ENCODE measurements around the gene HEATR9.
"Not testable (repeated sequence)": the region's sequence is repeated elsewhere in the genome, so short reads cannot be mapped to it uniquely, and the experiment has no call there.

Gene HEATR9, protein sequence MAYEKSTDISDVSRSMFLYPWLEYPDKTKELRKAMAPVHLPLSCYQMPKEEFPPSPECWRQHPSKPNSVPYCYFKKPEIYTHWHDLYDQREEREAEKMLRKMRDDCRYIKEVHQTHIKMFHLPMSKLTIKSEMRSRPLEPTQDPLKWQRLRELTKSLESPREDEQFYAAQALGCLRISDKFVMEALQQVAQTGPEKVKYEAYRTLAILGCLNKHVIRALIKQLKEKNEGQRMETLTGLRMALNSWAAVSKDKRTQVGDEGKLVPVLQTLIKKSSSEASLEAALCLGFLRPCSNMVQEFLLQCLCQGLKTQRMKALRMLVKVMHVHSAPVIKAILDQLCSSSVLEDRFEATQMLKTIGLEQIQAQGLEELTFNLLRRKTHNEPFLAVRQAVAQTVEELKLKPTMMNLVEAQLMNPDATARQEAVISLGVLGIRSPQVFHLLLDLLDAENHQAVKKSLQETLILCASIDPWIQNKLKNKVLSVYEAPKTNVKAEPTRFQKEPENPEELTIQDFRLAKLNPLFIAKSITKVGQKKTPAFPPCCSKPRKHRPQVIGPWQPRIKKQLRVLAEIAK

DNA sequence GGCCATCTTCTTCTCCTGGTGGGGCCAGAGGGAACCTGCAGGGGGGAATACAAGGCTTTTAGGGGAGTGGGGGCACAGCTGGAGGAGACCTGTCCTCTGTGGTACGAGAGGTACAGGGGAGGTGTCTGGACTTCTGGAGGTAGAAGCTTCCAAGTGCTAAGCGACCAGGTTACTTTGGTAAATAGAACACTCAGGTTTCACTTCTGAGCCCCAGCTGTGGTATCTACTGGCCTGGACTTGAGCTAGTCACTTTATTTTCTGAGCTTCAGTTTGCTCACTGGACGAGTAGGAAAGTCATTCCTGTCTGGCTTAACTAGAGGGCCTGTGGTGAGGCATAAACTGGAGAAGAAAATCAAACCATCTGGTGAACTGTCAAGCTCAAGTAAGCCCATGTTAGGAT, at the start of gene HEATR9:
Gene HEATR9, minus strand, starts transcription at position 155 of the 400 bp plus-strand sequence. Its CDS starts 149 bp downstream, at position 6.
- DNase-seq (ENCODE audit: low read depth) = no peak

DNA sequence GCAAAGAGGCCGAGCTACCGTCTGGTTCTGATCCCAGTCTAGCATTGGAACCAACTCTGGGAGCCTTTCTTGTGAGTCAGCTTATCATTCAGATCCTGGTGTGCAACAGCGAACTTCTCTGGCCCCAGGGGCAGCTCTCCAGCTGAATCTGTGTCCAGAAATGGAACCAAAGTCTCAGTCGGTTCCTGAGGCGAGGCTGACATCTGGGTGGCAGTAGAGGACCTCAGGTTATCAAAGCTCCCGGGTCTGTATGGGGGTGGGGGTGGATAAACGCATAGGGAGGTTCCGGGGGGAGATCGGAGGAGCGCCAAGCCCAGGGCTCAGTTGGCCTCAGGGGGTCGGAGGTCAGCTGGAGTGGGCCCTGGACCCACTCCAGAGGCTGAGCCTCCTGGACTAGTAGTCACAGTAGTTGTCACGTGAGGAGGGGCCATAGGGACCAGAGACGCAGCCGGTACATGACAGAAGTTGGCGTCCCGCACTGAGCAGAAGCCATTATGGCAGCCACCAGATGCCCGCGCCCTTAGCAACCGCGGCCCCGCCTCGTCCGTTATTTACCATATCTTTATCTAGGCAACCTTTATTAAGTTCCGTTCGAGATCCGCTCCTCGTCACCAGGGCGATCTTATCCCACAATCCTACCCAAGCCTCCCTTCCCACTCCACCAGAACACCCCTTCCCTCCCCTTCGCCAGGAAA, 49.0 kb upstream of the HEATR9 start:
- DNase-seq (ENCODE audit: low read depth) = no peak

DNA sequence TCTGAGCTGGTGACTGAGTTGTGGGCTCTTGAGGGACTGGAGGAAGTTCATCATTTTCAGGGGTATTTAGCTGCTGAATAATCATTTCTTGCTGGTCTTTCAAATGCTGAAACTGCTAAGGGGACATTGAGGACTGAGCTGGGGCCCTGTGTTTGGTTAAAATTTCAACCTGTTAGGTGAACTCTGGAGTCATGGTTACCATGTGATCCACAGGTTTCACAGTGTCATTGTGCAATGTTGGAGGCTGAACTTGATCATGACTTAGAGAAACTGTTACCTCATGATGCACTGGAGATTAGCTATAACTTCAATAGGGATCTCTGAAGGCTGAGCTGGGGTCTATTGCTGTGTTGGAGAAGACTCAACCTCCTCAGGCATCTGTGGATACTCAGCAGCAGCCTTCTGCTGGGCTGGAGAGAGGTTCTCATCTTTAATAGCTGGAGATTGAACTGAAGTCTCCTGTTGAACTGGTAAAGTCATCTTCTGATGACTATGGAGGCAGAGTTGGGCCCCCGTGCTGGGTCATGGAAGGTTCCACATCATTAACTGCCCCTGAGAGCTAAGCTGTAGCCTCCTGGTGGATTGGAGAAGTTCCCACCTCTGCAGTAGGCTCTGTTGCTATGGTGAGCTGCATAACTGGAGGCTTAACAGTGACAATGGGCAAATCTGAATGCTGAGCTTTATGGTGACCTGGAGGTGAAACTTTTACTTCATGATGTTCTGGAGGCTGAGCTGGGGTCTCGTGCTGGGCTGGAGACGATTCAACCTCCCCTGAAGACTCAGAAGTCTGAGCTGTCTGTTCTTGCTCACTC, 46.7 kb upstream of the HEATR9 start:
- no peak for DNase-seq (ENCODE audit: low read depth)

DNA sequence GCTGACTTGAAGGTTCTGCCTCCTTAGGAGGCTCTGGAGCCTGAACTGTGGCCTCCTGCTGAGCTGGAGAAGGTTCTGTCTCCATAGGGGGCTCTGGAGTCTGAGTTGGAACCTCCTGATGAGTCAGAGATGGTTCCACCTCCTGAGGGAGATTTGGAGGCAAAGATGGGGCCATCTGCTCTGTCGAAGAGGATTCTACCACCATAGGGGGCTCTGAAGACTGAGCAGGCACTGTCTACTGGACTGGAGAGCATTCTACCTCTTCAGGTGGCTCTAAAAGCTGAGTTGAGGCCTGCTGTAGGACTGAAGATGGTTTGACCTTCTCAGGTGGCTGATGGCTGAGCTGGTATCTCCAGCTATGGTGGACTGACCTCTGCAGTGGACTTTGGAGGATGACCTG, 45.7 kb upstream of the HEATR9 start:
- no peak for DNase-seq (ENCODE audit: low read depth)

DNA sequence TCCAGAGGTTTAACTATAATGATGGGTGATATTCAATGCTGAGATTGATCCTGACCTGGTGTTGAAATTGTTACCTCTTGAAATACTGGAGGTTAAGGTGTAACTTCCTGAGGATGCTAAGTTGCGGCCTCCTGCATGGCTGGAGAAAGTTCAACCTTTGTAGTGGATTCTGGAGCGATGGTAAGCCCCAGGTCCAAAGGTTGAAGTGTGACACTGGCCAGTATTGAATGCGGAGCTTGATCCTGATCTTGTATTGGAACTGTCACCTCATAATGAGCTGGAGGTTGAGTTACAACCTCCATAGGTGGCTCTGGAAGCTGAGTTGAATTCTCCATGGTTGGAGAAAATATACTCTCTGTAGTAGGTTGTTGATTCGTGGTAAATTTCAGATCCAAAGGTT, 44.9 kb upstream of the HEATR9 start:
- no peak for DNase-seq (ENCODE audit: low read depth)

DNA sequence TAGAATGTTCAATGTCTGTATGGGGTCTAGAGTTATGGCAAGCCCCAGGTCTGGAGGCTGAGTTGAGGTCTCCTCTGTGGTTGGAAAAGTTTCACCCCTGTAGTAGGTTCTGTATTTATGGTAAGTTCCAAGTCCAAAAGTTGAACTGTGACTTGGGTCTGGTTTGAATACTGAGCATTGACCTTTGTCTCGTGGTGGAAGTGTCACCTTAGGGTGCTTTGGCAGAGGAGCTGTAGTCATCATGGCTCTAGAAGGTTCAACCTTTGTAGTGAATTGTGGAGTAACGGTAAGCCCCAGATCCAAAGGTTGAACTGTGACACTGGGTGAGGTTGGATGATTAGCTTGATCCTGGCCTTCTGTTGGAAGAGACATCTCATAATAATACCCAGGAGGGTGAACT, 44.3 kb upstream of the HEATR9 start:
- no peak for DNase-seq (ENCODE audit: low read depth)

DNA sequence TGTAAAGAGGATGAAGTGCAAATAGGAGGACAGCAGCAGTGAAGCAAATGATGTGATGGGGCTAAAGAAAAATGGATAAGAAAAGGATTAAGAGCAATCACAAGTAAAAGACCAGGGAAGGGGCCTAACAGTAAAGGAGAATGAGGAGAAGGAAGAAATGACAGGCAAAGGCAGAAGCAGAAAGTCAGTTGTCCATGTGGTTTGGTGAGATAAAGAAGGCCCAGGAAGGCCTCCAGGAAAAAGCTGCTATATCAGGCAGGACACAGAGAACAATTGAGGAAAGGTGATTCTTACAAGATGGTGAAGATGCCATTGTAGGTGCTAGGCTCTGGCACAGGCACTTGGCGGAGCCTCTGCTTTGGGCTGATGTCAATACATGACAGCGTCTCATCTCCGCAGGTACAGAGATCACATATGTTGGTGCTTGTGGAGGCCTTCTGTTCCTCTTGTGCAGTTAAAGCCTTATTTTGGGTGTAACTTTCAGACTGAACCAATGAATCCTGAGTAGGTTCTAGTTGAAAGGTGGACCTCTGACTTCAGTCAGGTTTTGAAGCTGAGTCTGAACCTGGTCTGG, 43.7 kb upstream of the HEATR9 start:
- DNase-seq (ENCODE audit: low read depth) = no peak

DNA sequence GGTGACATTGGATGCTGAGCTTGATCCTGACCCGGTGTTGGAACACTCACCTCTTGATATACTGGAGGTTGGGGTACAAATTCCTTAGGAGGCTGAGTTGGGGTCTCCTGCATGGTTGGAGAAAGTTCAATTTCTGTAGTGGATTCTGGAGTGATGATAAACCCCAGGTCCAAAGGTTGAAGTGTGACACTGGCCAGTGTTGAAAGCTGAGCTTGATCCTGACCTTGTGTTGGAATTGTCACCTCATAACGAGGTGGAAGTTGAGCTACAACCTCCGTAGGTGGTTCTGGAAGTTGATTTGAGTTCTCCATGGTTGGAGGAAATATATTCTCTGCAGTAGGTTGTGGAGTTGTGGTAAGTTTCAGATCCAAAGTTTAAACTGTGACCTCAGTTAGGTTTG, 40.7 kb upstream of the HEATR9 start:
- no peak for DNase-seq (ENCODE audit: low read depth)

DNA sequence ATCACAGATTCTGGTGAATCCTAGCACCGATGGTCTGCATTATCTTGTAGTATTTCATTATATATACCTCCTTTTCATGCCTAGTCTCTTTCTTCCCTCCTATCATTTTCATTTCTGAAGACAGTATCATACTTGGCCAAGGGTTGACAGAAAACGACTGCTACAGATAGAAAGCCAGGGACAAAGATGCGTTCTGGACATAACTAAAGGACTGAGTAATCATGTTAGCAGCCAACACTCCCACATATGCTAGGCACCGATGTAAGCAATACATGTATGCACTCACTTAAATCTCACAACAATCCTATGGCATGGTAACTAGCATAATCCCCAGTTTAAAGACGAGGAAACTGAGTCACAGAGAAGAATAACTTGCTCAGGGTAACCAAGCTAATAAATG, 39.0 kb upstream of the HEATR9 start:
- no peak for DNase-seq (ENCODE audit: low read depth)

DNA sequence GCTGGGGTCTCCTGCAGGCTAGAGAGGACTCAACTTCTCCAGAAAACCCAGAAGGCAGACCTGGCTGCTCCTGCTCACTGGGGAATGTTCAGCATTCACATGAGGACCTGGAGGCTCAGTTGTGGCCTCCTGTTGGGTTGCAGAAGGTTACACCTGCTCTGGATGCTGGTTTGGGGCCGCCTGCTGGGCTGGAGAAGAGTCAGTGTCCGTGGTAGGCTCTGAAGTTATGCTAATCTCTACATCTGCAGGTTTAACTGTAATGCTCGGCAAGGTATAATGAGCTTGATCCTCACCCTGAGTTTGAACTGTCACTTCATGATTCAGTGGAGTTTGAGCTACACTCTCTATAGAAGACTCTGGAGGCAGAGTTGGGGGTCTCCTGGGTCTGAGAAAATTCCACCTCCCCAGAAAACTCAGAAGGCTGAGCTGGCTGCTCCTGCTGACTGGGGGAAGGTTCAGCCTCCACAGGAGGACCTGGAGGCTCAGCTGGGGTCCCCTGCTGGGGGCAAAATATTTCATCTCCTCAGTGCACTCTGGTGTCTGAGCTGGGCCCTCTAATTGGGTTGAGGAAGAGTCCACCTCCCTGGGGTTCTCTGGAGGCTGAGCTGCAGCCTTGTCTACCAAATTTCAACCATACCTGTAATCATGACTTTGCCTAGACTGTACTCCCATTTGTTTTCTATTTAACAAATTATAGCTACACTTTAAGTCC, 38.4 kb upstream of the HEATR9 start:
- no peak for DNase-seq (ENCODE audit: low read depth)

DNA sequence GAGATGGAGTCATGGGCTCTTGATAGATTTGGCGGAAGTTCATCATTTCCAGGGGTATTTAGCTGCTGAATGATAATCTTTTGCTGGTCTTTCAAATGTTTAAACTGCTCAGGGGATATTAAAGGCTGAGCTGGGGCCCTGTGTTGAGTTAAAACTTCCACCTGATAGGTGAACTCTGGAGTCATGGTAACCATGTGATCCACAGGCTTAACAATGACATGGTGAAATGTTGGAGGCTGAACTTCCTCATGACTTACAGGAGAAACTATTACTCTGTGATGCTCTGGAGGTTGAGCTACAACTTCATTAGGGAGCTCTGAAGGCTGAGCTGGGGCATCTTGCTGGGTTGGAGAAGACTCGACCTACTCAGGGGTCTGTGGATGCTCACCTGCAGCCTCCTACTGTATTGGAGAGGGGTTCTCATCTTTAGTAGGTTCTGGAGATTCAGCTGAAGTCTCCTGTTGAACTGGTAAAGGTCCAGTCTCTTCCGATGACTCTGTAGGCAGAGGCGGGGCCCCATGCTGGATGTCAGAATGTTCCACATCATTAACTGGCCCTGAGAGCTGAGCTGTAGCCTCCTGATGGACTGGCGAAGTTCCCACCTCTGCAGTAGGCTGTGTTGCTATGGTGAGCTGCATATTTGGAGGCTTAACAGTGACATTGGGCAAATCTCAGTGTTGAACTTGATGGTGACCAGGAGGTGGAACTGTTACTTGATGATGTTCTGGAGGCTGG, 37.7 kb upstream of the HEATR9 start:
- DNase-seq (ENCODE audit: low read depth) = no peak

DNA sequence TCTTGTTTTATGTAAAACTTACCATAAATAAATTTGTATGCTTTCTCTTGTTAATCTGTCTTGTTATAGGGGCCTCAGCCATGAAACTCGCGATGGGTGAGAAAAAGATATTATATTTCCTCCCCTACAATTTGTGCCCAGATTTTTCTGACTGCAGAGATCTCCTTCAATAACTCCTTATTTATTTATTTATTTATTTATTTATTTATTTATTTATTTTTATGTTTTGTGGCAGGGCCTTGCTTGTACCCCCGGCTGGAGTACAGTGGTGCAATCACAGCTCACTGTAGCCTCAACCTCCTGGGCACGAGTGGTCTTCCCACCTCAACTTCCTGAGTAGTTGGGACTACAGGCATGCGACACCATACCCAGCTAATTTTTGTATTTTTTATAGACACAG, 34.8 kb upstream of the HEATR9 start:
- no peak for DNase-seq (ENCODE audit: low read depth)

DNA sequence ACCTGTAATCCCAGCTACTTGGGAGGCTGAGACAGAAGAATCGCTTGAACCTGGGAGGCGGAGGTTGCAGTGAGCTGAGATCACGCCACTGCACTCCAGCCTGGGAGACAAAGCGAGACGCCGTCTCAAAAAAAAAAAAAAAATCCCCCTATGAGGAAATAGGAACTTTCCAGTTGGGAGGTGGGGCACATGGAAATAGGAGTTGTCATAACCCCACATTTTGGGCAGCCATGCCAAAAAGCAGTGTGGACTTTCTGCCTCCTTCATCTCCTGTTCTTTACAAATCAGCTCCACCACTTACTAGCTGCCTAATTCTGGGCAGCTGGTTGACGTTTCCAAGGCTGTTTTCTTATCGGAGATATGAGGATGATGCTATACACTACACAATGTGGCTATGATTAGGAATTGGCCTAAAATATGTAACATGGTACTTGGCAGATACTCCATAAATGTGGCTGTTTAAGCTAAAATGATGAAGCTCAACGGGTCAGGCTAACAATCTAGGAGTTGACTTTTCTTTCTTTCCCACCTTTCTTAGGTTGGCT, 33.0 kb upstream of the HEATR9 start:
- no peak for DNase-seq (ENCODE audit: low read depth)

DNA sequence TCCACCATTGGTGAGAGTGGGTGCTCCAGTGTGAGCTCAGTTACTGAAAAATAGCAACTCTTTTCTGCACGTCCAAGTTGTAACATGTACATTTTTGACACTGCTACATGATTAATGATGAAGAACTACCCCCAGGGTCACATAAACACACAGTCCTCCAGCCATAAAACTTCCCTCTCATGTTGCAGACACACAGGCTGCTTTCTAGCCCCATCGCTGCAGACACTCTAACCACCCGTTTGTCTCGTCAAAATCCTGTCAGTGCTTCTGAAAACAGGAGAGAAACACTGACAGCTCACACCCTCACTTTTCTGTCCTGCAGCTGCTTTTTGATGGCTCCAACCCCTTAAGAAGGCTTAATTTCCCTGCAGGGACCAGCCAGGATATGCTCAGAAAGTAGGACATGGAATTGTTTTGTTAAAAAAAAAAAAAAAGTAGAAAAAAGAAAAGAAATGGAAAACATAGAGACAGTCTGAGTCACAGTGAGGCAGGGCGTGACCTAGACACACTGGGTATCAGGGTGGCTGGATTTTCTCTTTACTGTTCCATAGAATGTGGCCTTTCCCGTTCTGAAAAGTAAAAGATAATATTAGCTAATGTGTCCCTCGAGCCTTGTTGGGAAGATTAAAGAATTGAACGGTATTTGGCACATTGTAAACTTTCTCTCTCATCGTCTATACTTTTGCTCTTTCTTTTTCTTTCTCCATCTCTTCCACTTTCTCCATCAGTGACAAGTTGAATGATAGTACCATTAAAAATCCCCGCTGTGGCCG, 32.2 kb upstream of the HEATR9 start:
- DNase-seq (ENCODE audit: low read depth) = no peak

DNA sequence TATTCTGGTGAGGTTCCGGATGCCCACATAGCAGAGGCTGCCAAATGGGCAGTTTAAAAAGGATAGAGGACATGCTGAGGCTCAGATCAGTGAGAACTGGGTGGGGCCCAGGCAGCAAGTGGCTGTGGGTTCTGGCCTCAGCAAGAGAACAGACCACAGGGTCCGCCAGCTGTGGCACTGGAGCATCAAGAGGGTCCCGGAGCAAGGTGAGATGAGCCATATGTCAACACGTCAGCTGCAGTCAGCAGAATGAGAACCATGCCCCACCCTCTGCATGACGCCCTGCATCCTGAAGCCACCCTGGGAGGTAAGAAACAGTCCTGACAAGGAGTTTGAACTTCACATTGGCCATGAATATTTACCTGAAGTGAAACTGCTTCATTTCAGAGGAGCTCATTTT, 31.6 kb upstream of the HEATR9 start:
- DNase-seq (ENCODE audit: low read depth) = no peak

DNA sequence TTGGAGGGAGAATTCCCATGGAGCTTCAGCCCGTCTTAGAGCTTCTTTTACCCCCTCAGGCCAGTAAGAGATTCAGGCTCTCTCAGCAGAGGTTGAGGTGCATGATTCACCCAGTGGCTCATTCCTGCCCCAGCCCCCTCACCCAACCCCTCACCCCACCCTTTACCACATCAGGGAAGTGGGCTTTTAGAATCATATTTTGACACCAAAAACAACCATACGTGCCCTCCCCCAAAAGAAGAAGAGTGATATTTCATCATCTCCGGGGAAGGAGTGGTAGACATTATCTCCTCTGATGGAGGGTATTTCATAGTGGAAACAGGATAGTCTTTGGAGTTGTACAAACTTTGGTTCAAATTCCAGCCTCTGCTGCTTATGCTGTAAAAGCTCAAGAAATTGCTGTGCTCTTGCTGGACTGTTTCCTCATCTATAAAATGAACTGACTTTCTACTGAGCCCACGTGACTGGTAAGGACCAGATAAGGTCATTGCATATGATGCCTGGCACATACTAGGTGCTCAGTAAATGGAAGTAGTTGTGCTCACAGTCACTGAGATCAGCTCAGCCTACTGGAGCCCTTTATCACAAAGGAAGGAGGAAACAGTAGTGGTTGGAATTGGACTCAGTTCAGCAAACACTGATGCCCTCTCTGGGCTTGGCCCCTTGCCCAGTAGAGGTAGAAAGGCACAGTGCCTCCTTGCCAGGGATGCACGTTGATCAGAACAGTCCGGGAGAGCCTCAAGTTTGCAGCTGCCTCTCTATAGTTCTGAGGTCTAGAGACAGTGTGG, 29.8 kb upstream of the HEATR9 start:
- no peak for DNase-seq (ENCODE audit: low read depth)

DNA sequence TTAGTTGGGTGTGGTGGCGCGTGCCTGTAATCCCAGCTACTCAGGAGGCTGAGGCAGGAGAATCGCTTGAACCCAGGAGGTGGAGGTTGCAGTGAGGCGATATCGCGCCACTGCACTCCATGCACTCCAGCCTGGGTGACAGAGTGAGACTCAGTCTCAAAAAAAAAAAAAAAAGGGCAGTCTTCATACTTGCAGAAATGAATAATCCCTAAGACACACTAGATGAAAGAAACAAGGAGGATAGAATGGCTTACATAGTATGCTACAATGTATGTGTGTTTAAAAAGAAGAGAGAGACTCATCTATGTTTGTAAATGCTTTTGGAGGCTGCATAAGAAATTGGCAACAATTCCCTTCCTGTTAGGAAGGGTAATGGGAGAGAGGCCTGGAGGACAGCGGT, 29.1 kb upstream of the HEATR9 start:
- DNase-seq (ENCODE audit: low read depth) = not testable (repeated sequence)

DNA sequence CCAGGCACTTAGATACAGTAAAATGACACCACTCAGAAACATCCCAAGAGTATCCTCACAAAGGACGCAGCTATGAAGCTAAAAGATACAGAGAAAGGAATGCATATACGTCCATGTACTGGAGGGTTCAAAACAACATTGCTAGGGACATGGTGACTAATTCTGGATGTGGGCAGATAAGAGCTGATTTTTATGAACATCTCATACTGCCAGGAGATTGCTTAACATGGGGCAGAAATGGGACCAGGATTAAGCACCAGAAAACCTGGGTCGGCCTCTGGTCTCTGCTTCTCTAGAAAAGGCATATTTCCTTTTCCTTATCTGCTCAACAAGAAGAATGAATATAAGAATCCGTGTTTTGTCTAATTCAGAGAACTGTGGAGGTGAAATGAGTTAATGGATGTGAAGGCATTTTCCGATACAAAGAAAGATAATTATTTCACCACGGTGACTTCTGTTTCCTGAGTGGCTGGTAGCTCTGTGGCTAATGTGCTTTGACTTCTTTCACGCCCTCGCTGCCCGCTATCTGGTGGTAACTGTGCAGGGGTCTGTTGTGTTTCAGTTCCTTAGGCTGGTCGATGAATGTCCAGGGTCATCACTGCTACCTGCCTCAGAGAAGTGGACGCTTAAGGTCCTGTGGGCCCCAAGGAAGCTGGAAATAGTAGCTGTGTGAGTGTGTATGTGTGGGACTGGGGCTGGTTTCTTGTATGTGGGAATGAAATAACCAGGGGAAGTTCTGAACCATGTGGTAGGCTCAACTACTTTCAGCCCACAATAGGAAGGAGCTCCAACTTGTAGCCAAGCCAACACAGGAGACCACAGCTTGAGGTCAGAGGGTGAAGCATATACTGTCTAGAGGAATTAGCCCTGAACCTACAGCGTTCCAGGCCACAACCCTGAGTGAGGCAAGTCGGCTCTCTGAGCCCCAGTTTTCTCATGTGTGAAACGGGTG, 27.2 kb upstream of the HEATR9 start:
- DNase-seq (ENCODE audit: low read depth) = peak; percentile 65

All from non-pigmented ciliary epithelial cell (primary cell).